ENCODE measurements around the gene JARID2.

DNA sequence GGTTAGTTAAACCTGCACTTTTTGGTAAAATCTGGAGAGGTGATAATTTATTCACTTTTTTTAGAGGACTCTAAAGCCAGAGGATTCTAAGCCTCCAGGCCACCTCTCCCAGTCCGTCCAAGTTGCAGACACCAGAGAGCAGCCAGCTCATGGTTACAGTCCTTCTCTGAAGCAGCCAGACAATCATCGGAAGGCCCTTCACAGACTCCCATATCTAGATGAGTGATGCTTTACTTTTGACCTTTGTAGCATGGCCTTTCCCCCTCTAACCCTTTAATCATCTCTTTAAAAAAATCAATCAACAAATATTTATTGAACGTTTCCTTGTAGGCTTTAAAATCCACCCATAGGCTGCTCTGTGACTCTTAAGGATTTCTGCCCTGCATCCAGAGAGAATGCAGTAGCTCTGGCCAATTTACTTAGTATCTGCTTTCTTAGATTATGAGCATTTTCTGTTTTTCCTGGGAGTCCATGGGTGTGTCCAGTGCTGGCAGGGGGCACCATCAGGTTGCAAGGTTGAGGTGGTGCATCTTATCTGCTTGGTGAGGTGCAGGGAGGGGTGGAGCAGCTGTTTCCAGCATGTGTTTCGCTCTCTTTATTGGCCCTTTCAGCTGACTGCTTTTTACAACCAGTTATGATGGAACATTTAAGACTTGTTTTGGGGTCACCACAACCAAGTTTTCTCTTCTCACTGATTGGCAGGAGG is 58.6 kb downstream of the JARID2 start:
- TF ChIP-seq, protein P1, sequence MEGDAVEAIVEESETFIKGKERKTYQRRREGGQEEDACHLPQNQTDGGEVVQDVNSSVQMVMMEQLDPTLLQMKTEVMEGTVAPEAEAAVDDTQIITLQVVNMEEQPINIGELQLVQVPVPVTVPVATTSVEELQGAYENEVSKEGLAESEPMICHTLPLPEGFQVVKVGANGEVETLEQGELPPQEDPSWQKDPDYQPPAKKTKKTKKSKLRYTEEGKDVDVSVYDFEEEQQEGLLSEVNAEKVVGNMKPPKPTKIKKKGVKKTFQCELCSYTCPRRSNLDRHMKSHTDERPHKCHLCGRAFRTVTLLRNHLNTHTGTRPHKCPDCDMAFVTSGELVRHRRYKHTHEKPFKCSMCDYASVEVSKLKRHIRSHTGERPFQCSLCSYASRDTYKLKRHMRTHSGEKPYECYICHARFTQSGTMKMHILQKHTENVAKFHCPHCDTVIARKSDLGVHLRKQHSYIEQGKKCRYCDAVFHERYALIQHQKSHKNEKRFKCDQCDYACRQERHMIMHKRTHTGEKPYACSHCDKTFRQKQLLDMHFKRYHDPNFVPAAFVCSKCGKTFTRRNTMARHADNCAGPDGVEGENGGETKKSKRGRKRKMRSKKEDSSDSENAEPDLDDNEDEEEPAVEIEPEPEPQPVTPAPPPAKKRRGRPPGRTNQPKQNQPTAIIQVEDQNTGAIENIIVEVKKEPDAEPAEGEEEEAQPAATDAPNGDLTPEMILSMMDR (IDR thresholded peaks at IDR 0.05 in 2 of 3, conservative IDR thresholded peaks at IDR 0.05 in 1 of 3; ENCODE audit: borderline replicate concordance in 1 of 3, insufficient read depth in 1 of 3, low read depth in 2 of 3, low read length in 2 of 3) = no peak
- TF ChIP-seq EZH2 (IDR thresholded peaks at IDR 0.05) = no peak
- no peak for TF ChIP-seq REST (IDR thresholded peaks at IDR 0.05; ENCODE audit: low read depth)
- no peak for TF ChIP-seq POLR2AphosphoS5 (IDR thresholded peaks at IDR 0.05; ENCODE audit: low read depth, low read length)
- TF ChIP-seq POLR2A (IDR thresholded peaks at IDR 0.05; ENCODE audit: borderline replicate concordance, extremely low read depth, insufficient read depth, insufficient read length) = no peak
- TF ChIP-seq ELF1 (IDR thresholded peaks at IDR 0.05; ENCODE audit: borderline replicate concordance, low read depth) = no peak
- TF ChIP-seq RAD21 (IDR thresholded peaks at IDR 0.05; ENCODE audit: low read depth) = no peak
- no peak for TF ChIP-seq ZFX (IDR thresholded peaks at IDR 0.05)
